CD4-positive, alpha-beta T cell treated with Interferon gamma for 1 hour (primary cell): ENCODE data around the gene C1QTNF3.

Source experiments
- DNase-seq: peaks from one replicate; pipeline ENCODE4 v3.0.0-alpha.2; 2020

Gene C1QTNF3

GRCh38 chr5:33992864-33993263, 50.1 kb downstream of the C1QTNF3 start:
- DNase-seq: no peak

GRCh38 chr5:33985447-33985846, 57.6 kb downstream of the C1QTNF3 start:
- DNase-seq: no peak

DNA sequence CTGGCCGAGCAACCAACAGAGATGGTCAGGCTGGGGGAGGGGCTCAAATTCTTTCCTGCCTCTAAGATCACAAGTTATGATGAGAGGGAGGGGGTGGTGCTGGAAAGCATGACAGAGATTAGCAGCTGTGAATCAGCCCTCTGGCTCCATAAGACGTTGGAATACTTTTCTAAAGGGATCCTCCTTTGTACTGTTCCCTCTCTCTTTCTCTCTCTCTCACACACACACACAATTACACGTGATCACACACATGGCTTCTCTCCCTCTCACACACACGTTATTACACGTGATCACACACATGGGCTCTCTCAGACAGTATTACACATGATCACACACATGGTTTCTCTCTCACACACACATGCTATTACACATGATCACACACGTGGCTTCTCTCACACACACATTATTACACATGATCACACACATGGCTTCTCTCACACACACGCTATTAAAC, 58.3 kb downstream of the C1QTNF3 start, which contains the start of gene SLC45A2:
SLC45A2 (minus strand) TSS at position 23 of the 454 bp plus-strand sequence. CDS start 110 bp downstream, outside the sequence.
- DNase-seq: no peak

DNA sequence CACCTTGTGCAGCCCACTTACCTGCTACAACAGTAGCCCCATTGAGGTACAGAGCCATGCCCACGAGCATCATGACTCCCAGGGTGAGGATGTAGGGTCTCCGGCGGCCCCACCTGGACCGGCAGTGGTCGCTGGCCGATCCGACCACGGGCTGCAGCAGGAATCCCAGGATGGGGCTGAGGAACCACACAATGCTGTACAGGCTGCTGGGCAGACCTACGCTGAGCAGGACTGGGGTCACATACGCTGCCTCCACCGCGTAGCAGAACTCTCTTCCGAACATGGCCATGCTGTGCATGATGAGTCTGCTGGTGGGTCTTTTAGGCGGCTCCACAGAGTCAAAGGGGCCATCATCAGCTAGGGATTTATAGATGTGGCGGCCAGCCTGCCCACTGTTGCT, 58.8 kb downstream of the C1QTNF3 start:
- DNase-seq: no peak

DNA sequence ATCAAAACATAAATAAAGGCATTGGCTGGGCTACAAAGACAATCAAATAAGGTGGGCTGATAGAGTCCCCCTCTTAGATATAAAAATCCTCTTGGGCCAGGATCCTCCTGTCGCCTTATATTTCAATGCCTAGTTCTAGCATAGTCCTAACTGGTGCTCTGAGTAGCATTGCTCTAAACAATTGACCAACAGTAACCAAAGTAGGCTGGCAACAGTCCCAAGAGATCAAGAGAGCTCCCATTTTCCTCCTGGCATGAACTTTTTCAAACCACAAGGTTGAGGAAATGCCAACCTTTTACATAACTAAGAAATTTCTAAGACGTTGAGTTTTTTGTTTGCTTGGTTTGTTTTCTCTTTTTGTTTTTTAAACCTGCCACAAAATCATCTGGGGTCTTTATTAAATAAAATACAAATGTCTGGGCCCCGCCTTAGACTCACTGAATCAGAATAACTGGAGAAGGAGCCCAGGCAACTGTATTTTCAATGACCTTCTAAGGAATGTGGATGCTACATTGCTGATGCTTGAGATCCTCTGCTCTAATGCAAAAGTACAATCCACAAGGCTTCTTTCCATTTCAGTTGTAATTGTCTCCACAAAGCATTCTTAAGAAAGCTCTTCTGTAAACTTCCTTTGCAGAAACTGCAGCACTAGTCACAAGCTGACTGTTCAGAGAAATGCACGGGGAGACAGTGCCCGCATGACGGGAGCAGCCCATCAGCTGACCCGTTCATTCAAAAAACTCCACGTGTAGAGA, 61.4 kb downstream of the C1QTNF3 start:
- no peak for DNase-seq

DNA sequence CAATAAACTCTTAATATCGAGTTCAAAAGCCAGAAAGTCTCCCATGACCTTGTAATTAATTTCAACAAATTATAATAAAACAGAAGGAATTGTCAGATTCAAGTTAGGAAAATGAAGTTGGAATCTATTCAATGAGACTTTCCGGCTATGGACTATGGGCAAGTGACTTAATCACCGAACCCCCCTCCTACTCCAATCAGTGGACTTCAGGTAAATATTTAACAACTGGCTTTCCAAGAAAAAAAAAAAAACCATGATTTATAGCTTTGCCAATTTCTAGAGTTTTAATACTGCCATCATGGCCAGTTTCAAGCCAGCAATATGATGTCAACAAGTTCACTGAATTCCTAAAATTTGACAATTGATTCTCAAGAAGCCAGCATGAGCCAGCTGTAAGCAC, 63.0 kb downstream of the C1QTNF3 start:
- DNase-seq: no peak

DNA sequence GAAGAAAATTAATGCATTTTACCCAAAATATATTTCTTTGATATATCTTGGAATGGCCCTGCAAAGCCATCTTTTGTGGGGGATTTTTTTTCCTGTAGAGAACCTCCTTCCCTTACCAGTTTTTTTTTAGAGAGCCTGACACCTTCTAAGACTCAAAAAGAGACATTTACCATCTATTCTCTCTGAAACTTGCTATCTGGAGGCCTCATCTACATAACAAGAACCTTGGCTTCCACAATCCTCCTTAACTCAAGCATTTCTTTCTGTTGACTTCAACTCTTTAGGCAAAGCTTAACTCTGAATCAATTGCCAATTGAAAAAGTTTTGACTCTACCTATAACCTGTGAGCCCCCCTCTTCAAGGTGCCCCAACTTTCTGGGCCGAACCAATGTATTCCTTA, 64.7 kb downstream of the C1QTNF3 start:
- no peak for DNase-seq

DNA sequence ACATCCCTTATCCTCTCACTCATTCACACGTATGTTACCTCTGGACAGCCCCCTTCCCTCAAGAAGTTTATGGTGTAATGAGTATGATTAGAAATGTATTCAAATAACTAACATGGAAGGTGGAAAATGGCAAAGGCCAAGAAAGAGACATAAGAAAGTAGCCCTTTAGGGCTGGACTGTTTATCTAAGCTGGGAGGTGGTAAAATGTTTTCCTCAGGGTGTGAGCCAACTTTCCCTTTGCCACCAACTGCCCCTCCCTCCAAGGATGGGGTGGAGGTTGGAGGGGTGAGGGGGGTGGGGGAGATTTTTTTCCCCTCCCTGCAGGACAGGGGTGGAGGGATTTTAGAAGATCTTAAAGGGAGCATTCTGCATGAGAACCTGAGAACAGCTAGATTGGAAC, 66.7 kb downstream of the C1QTNF3 start:
- DNase-seq: no peak

DNA sequence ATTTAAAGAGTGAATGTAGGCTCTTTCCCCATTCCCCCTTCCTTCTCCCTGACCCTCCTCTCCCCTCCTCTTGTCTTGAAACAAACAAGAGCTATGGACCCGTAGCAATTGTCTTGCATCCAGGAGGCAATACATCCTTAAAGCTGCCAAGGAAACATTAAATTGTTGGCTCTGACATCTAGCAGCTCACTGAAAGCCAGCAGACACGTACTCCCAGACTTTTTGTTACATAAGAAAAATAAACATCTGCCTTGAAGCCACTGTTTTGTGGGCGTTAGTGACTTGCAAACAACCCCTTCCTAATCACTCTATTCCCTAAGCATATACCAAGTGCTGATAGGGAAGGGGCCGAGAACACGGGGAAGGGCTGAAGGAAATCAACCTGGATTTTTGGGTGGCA, 67.2 kb downstream of the C1QTNF3 start:
- DNase-seq: no peak

- no peak for DNase-seq
Observed at GRCh38 chr5:33973271-33973670, 69.7 kb downstream of the C1QTNF3 start.

GRCh38 chr5:33969572-33970452, 73.2 kb downstream of the C1QTNF3 start:
- DNase-seq: no peak

- DNase-seq: no peak
Observed at GRCh38 chr5:33968211-33969005, 74.6 kb downstream of the C1QTNF3 start.
